ENCODE results near the gene PTPRZ1. TPM values are rescaled to one million over a fixed set of nuclear protein-coding genes. Genes with fewer than 3 reads are reported as not detected.

PTPRZ1 gene
- total RNA-seq, 1 experiment from 2014 or later = 0.58 TPM

- ChIA-PET CTCF (no interaction called here), POLR2A (ENCODE audit: low non-redundant PET) (no interaction called here)
- Histone ChIP-seq H3K9me3 (ENCODE audit: low read depth, low read length, poor library complexity, severe bottlenecking) (peaks cover 19% of the 10 kb centered on the region), H3K27ac (ENCODE audit: low read depth, low read length, poor library complexity, severe bottlenecking) (no peak overlapping the region), H3K36me3 (ENCODE audit: insufficient read depth, low read length, poor library complexity, severe bottlenecking) (peaks cover 28% of the 10 kb centered on the region), H3K27me3 (replicated peaks; ENCODE audit: insufficient read depth, low read depth, low read length, poor library complexity) (no peaks in the 10 kb centered on the region), H3K4me1 (ENCODE audit: insufficient read depth, low read length, poor library complexity, severe bottlenecking) (no peaks in the 10 kb centered on the region), H3K4me3 (ENCODE audit: low read depth, low read length, poor library complexity, severe bottlenecking) (no peak overlapping the region)
- no peak for DNase-seq (ENCODE audit: low spot score)
- intact Hi-C loops (cut with micrococcal nuclease; ENCODE audit: unreplicated experiment) = no loop called here
- BruUV-seq (replicated peaks) = no TSS peak
- TF ChIP-seq EZH2 (IDR thresholded peaks at IDR 0.05; ENCODE audit: borderline replicate concordance, low read depth, low read length, poor library complexity, severe bottlenecking) (no peak), CTCF (conservative IDR thresholded peaks at IDR 0.05; ENCODE audit: low read depth, low read length) (no peak)
Observed at GRCh38 chr7:122103064-122103463, 230.1 kb downstream of the PTPRZ1 start.

Measured in A673 (cell line).